Germinal center (tissue), 1 donor: Measurements from ENCODE around the gene UIMC1.

Experiments used
- DNase-seq: peaks from one replicate; pipeline ENCODE4 v3.0.0; 2012; ENCODE audit warnings: mixed read lengths, low spot score

The UIMC1 gene

DNA sequence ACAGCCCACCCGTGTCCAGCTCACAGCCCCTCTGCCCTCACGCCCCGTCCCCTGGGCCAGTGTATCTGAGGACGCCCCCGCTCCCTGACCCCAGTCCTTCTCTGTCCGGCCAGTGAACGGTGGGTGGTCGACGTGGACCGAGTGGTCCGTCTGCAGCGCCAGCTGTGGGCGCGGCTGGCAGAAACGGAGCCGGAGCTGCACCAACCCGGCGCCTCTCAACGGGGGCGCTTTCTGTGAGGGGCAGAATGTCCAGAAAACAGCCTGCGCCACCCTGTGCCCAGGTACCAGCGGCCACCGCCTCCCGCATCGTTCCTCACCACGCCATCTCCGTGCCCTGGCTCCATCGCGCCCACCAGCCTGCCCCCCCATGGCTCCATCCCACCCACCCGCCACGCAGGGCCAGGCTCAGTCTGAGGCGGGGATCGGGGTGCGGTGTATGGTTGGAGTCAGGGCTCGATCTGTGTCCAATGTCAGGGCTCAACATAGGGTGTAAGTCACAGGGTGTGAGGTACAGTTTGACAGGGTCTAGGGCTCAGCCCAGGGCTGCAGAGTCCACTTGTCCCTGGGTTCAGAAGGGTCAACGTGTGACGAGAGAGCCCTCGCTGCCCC is 137.0 kb downstream of the UIMC1 start:
- no peak for DNase-seq

DNA sequence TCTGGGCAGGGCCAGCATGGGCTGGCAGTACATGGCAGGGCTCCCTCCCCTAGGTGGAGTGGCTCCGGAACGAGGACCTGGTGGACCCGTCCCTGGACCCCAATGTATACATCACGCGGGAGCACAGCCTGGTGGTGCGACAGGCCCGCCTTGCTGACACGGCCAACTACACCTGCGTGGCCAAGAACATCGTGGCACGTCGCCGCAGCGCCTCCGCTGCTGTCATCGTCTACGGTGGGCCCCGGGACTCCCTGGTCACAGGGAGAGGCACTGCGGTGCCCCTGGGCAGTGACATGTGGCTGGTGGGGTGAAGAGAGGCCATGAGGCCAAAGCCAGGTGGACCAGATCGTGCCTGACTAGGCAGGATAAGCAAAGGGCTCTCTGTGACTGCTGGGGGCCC is 137.8 kb downstream of the UIMC1 start:
- no peak for DNase-seq

DNA sequence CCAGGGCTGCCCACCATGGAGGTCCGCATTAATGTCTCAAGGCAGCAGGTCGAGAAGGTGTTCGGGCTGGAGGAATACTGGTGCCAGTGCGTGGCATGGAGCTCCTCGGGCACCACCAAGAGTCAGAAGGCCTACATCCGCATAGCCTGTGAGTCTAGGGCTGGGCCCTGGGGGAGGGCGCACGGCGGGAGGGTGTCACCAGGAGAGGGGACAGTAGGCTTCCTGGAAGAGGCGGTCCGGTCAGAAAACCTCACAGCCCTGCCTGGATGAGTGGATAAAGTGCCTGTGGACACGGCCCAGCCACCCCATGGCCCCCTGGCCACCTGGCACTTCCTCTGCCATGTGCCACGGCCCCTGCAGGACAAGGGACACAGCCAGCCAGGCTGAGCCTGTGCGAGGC is 138.5 kb downstream of the UIMC1 start:
- DNase-seq, result no peak

- no peak for DNase-seq
Measured at GRCh38 chr5:176866707-176867310, 139.8 kb downstream of the UIMC1 start.

DNA sequence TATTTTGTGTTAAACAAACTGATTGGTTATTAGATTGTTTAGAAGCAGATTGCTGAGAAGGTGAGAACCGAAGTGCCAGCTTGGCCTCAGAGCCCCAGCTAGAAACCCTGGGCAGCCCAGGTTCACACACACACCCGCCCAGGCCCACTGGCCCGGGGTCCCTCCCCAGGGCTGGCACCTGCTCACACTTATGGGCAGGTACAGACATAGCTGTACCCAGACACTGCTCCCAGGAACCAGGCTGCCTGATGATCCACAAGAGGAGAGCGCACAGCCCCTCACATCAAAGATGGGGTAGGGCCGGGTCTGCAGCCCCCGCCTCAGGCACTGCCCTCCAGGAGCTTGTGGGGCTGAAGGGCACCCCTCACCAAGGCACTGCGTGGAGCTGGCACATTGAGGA is 140.6 kb downstream of the UIMC1 start:
- DNase-seq, result no peak

DNA sequence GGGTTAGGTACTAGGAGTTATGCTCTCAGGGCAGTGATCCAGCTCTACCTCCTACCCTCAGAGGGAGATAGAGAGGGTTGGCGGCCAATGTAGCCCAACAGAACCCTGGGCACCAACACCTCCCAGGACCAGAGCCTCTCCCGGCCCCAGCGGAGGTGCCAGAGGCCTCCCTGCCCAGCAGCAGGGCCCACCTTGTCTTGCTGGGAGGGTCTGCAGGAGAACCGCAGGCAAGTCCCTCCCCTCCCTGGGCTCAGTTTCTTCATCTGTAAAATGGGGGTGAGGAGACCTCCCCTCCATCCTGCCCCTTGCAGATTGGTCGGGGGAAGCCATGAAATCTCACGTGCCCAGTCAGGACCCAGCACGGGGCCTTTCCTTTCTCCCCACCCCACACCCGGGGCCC is 141.8 kb downstream of the UIMC1 start:
- DNase-seq, result no peak

DNA sequence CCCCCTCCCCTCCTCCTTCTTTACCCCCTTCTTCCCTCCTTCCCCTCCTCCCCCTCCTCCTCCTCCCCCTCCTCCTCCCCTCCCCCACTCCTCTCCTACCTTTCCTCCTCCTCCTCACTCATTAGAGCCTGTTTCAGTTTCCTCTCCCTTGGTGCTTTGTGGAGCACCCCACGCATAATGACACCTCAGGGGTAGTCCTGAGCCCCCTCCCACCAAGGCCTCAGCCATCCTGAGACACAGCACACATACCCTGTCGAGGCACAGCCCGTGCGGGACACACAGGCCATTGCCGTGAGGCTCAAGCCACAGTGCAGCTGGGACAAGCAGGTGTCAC is 142.8 kb downstream of the UIMC1 start:
- no peak for DNase-seq

DNA sequence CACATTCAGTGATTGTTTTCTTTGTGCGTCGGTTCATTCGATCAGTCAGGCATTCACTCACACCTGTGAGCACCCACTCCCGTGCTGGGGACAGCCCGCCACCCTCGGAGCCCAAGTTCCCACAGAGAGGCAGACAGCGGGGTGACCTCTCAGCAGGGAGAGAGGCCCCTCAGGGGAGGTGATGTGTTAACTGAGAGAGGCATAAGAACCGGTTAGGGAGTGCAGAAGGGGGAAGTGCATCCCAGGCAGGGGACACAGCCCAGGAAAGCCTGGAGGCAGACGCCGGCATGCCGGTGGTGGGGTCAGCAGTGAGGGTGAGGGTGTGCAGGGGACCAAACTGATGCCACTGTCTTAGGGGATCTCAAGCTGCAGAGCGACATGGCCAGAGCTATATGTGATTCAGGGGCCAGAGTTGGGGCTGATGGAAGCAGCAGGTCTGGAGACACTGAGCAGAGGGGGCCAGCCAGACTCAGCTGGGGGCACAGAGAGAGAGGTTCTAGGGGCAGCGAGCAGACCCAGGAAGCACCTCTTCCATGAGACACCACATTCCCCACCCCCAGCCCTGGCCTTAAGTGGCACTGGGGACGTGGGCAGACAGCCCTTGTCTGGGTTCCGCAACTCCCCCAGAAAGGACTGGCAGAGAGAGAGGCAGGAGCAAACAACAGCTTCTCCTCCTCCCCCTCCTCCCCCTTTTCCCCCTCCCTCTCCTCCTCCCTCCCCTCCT is 143.4 kb downstream of the UIMC1 start:
- no peak for DNase-seq

DNA sequence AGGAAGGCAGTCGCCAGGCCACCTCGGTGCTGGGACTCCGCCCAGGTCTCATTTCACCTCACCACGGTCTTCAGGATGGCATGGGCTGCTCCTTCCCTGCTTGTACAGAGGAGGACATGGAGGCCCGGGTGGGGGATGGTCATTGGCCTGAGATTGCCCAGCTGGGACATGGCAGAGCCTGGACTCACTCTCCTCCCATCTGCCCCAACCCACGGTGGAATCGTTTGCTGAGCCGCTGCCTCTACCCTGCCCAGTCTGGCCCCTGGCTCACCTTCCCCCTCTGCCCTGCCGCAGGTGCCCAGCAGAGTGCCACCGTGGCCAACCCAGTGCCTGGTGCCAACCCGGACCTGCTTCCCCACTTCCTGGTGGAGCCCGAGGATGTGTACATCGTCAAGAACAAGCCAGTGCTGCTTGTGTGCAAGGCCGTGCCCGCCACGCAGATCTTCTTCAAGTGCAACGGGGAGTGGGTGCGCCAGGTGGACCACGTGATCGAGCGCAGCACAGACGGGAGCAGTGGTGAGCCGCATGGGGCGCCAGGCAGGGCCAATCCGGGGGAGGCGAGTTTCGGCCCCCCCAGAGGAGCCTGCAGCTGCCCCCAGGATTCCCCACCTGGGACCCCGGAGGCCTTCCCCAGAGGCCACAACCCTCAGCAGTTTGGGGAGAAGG is 144.1 kb downstream of the UIMC1 start:
- DNase-seq, result no peak

DNA sequence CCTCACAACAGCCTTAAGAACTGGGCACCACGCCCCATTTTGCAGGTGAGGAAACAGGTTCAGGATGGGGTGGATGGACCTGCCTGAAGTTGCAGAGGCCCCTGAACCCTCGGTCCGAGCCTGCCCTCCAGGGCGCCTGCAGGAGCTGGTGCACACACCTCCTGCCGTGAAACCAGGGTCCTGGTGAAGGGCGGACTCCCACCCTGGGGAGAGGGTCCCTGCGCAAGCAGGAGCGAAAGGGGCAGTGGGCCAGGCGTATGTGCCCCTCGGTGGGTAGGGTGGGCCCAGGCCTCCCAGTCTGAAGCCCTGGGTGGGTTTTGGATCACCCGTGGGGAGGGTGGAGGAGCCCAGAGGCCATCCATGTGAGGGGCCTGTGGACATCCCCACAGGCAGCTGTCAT is 145.3 kb downstream of the UIMC1 start:
- DNase-seq, result no peak

DNA sequence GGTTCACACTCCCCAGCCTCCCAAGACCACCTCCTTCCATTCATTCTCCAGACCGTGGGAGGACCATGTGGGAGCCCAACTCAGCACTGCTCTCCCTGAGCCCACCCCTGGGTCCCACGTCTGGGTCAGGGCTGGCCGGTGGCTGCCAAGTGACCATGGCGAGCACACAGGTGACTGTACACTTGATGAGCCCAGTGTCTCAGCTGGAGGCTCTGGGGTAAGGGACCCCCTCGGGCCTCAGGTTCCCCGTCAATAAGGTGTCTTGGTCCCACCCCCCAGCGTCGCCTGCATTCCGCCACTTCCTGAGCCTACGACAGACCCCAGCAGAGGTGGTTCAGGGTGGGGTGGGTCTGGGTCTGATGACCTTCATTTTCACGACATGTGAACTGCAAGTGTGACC is 146.2 kb downstream of the UIMC1 start:
- DNase-seq, result no peak

- DNase-seq, result no peak
Measured at GRCh38 chr5:176859916-176860315, 146.7 kb downstream of the UIMC1 start.

DNA sequence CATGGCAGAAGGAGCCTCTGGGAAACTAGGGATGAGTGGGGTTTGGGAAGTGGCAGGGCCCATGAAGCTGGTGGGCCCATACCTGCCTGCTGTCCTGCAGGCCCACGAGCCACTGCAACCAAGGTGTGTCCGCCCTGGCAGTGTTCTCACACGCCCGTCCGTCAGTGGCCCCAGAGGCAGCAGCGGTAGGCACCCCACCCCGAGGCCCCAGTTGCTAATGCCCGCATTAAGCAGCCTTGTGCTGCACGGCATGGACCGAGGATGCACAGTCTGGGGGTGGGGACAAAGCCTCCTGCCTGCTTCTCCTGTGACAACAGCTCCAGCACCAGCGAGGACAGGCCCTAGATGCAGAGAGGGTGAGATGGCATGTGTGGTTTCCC is 148.7 kb downstream of the UIMC1 start:
- no peak for DNase-seq

- DNase-seq, result no peak
Measured at GRCh38 chr5:176857216-176857893, 149.2 kb downstream of the UIMC1 start.

- no peak for DNase-seq
Measured at GRCh38 chr5:176856746-176857145, 149.8 kb downstream of the UIMC1 start.

DNA sequence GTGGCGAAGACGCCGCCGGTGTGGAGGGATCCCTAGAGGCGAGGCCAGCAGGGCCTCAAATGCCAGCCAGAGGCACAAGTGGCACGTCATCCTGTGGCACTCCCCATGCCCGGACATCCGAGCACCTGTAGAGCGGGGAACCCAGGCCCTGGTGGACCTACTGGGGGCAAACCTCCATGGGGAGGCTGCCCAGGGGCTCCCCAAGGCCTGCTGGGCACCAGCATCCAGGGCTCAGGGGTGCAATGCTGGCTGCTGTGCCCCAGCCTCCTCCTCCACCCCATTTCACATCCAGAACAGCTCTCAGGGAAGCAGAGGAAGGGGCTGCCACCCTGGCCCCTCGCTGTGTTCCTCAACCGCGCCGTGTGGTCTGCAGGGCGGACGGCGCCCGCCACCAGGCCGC is 151.0 kb downstream of the UIMC1 start:
- no peak for DNase-seq
